ENCODE results near the gene IFNL3. TPM values are rescaled to one million over a fixed set of nuclear protein-coding genes. Genes with fewer than 3 reads are reported as not detected.

Gene IFNL3
- total RNA-seq, 1 donor from 2014 or later, result not detected

- peaks cover 5% of the 10 kb centered on the region for H3K4me1 Mint-ChIP-seq
- TF ChIP-seq, protein P1, sequence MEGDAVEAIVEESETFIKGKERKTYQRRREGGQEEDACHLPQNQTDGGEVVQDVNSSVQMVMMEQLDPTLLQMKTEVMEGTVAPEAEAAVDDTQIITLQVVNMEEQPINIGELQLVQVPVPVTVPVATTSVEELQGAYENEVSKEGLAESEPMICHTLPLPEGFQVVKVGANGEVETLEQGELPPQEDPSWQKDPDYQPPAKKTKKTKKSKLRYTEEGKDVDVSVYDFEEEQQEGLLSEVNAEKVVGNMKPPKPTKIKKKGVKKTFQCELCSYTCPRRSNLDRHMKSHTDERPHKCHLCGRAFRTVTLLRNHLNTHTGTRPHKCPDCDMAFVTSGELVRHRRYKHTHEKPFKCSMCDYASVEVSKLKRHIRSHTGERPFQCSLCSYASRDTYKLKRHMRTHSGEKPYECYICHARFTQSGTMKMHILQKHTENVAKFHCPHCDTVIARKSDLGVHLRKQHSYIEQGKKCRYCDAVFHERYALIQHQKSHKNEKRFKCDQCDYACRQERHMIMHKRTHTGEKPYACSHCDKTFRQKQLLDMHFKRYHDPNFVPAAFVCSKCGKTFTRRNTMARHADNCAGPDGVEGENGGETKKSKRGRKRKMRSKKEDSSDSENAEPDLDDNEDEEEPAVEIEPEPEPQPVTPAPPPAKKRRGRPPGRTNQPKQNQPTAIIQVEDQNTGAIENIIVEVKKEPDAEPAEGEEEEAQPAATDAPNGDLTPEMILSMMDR (conservative IDR thresholded peaks at IDR 0.05), result no peak
- no peak for DNase-seq (ENCODE audit: low read depth, low spot score)
- no peaks in the 10 kb centered on the region for H3K36me3 Mint-ChIP-seq (ENCODE audit: low read depth)
- peaks cover 56% of the 10 kb centered on the region for H3K27me3 Mint-ChIP-seq (ENCODE audit: low read depth)
- peak overlapping the region; percentile 78 for H3K27ac Mint-ChIP-seq (ENCODE audit: unreplicated experiment)
- no peak overlapping the region for H3K4me3 Mint-ChIP-seq
- H3K9me3 Mint-ChIP-seq, result no peaks in the 10 kb centered on the region
Measured at GRCh38 chr19:39200803-39201115, 44.0 kb downstream of the IFNL3 start.

GRCh38 chr19:39200066-39200802, 44.6 kb downstream of the IFNL3 start:
- TF ChIP-seq, protein P1 (conservative IDR thresholded peaks at IDR 0.05), result no peak
- H3K9me3 Mint-ChIP-seq, result no peaks in the 10 kb centered on the region
- no peak for DNase-seq (ENCODE audit: low read depth, low spot score)
- no peak overlapping the region for H3K4me3 Mint-ChIP-seq
- H3K27me3 Mint-ChIP-seq (ENCODE audit: low read depth), result peaks cover 61% of the 10 kb centered on the region
- H3K27ac Mint-ChIP-seq (ENCODE audit: unreplicated experiment), result peak overlapping the region; percentile 78
- H3K36me3 Mint-ChIP-seq (ENCODE audit: low read depth), result no peaks in the 10 kb centered on the region
- H3K4me1 Mint-ChIP-seq, result peaks cover 8% of the 10 kb centered on the region

- no peak overlapping the region for H3K4me3 Mint-ChIP-seq
- peaks cover 69% of the 10 kb centered on the region for H3K27me3 Mint-ChIP-seq (ENCODE audit: low read depth)
- H3K4me1 Mint-ChIP-seq, result peaks cover 12% of the 10 kb centered on the region
- no peak overlapping the region for H3K27ac Mint-ChIP-seq (ENCODE audit: unreplicated experiment)
- peak; percentile 37 for DNase-seq (ENCODE audit: low read depth, low spot score)
- TF ChIP-seq, protein P1 (conservative IDR thresholded peaks at IDR 0.05), result no peak
- no peaks in the 10 kb centered on the region for H3K9me3 Mint-ChIP-seq
- no peaks in the 10 kb centered on the region for H3K36me3 Mint-ChIP-seq (ENCODE audit: low read depth)
Measured at GRCh38 chr19:39199025-39199424, 45.8 kb downstream of the IFNL3 start.

GRCh38 chr19:39197808-39198207, 47.0 kb downstream of the IFNL3 start:
- no peaks in the 10 kb centered on the region for H3K9me3 Mint-ChIP-seq
- H3K27me3 Mint-ChIP-seq (ENCODE audit: low read depth), result peaks cover 76% of the 10 kb centered on the region
- H3K27ac Mint-ChIP-seq (ENCODE audit: unreplicated experiment), result no peak overlapping the region
- H3K4me3 Mint-ChIP-seq, result no peak overlapping the region
- peaks cover 12% of the 10 kb centered on the region for H3K4me1 Mint-ChIP-seq
- TF ChIP-seq, protein P1 (conservative IDR thresholded peaks at IDR 0.05), result no peak
- H3K36me3 Mint-ChIP-seq (ENCODE audit: low read depth), result no peaks in the 10 kb centered on the region
- no peak for DNase-seq (ENCODE audit: low read depth, low spot score)

DNA sequence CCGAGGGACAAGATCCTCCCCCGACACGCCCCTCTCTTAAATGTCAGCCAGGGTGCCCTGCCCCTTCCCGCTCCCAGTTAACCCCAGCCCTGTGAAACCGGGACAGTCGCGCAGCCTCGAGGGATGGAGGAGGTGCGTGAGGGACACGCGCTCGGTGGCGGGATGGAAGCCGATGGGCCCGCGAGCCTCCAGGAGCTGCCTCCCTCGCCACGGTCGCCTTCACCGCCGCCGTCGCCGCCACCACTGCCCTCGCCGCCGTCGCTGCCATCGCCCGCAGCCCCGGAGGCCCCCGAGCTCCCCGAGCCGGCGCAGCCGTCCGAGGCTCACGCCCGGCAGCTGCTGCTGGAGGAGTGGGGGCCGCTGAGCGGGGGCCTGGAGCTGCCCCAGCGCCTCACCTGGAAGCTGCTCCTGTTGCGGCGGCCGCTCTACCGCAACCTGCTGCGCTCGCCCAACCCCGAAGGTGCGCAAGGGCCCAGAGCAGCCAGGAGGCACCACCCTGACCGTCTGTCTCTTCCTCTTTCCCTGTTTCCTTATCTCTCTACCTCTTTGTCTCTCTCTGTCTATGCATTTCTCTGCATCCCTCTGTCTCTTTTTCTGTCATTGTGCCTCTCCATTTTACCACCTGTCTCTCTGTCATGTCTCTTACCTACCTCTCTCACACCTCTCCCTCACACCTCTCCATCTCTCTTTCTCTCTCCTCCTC, 47.8 kb downstream of the IFNL3 start, which contains the start of gene NCCRP1:
TSS of gene NCCRP1 (plus strand) at position 105 of the 703 bp plus-strand sequence. CDS start at position 124, 19 bp downstream.
- no peak for DNase-seq (ENCODE audit: low read depth, low spot score)
- Mint-ChIP-seq H3K9me3 (no peaks in the 10 kb centered on the region), H3K36me3 (ENCODE audit: low read depth) (no peaks in the 10 kb centered on the region), H3K4me1 (peaks cover 12% of the 10 kb centered on the region), H3K4me3 (no peak within 1 kb of the TSS), H3K27ac (ENCODE audit: unreplicated experiment) (no peak within 1 kb of the TSS), H3K27me3 (ENCODE audit: low read depth) (peaks cover 77% of the 10 kb centered on the region)
- TF ChIP-seq, protein P1 (conservative IDR thresholded peaks at IDR 0.05), result no peak

Measured in neural crest cell (in vitro differentiated cells).